Ecto neural progenitor cell (in vitro differentiated cells): Measurements from ENCODE around the gene FARP1.
"Not testable (repeated sequence)": the region's sequence is repeated elsewhere in the genome, so short reads cannot be mapped to it uniquely, and the experiment has no call there.

Source experiments
- DNase-seq: peaks from one replicate; pipeline ENCODE4 v3.0.0-alpha.2; 2018; ENCODE audit warnings: low spot score

Gene FARP1

DNA sequence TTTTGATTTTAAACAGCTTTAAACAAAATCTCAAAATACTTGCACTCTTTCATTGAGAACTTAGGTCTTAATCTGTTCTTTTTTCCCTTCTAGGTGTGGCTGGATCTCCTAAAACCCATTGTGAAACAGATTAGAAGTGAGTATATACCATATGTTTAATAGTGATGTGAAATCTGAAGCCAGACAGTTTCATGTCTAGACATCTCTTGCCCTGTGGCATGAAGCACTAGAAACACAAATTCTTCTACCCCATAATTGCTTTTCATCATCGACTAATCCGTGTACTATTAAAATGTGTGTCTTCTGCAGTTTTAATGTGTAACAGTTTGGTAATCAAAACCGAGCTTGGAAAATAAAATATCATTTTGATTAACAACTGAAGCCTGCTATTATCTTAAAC lies 222.4 kb downstream of the FARP1 start:
- DNase-seq, result no peak

DNA sequence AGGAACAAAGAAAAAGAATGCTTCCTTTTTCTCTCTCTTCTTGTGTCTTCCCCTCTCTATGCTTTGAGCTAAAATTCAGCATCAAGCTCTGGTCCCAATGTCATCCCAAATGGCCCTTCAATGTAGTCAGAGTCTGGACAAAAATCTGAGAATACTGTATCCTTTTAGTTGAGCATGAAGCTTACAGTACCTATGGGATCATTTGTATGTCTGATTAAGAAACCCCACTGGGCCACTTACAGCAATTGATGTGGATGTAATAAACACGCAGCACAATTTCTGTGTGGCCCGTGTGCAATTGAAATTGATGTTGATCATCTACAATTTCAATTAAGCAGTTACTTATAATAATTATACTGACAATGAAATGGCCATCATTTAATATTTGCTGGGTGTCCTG lies 223.1 kb downstream of the FARP1 start:
- DNase-seq, result no peak

DNA sequence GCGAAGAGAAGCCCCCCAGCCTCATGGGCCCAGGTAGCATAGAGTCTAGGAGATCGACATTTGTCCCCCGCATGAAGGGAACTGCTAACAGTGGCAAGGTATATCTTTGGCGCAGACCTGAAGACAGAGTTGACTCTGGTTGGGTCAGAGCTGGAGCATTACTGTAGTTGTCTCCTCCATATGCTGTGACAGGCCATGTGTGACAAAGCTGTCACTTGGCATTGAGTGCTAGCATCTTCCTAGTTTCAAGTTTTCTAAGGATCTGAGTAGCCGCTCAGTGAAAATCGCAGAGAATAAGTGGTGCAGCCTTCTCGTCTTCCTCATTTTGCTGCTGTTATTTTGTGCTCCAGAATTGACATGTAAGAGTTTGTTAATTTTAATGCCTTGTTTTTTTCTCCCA lies 223.5 kb downstream of the FARP1 start:
- no peak for DNase-seq

DNA sequence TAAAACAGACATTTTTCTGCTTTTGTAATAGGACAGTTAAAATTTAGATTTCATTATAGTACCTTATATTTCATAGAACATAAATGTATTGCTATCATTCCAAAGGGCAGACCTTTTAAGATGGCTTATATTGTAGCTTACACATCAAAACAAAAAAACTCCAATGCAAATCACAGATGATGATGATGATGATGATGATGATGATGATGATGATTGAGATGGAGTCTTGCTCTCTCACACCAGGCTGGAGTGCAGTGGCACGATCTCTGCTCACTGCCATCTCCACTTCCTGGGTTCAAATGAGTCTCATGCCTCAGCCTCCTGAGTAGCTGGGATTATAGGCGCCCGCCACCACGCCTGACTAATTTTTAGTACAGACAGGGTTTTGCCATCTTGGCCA lies 224.1 kb downstream of the FARP1 start:
- no peak for DNase-seq

DNA sequence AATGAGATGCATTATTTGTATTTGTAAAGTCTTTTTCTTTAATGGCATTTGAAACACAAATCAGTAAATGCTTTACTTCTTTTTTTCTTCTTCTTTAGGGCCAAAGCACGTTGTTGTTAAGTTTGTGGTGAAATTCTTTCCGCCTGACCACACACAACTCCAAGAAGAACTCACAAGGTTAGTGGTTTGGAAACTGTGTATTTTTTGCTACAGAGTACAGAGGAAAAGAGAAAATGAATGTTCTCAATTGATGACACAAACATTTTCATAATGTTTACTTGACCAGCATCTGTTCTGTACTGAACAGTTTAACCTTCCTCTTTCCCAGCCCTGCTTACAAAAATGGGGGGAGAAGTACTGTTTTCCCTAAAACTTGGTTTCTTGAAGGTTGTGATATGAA lies 225.1 kb downstream of the FARP1 start:
- no peak for DNase-seq

DNA sequence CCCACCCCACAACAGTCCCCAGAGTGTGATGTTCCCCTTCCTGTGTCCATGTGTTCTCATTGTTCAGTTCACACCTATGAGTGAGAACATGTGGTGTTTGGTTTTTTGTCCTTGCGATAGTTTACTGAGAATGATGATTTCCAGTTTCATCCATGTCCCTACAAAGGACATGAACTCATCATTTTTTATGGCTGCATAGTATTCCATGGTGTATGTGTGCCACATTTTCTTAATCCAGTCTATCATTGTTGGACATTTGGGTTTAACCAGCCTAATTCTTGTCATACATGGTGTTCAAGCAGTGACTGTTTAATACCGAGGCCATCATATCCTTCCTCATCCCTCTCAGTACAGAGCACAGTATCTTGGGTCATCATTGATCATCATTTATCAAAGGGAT lies 226.6 kb downstream of the FARP1 start:
- DNase-seq, result not testable (repeated sequence)

DNA sequence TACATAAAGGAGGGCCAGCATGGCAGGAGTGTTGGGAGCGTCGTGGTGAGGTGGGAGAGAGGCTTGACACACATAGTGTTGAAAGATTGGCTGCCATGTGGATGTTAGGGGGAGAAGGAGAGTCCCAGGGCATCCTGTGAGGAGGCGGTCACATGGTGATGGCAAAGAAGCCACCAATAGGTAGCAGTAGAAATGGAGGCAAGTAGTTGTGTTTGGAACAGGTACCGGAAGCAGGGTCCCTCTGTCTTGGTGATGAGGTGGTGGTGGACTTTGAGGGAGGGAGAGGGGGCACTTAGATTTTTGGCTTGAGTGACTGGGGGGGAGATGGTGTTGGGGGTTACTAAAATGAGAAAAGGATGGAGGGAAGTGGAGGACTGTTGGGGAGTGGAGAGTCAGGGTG lies 227.4 kb downstream of the FARP1 start:
- DNase-seq, result no peak

DNA sequence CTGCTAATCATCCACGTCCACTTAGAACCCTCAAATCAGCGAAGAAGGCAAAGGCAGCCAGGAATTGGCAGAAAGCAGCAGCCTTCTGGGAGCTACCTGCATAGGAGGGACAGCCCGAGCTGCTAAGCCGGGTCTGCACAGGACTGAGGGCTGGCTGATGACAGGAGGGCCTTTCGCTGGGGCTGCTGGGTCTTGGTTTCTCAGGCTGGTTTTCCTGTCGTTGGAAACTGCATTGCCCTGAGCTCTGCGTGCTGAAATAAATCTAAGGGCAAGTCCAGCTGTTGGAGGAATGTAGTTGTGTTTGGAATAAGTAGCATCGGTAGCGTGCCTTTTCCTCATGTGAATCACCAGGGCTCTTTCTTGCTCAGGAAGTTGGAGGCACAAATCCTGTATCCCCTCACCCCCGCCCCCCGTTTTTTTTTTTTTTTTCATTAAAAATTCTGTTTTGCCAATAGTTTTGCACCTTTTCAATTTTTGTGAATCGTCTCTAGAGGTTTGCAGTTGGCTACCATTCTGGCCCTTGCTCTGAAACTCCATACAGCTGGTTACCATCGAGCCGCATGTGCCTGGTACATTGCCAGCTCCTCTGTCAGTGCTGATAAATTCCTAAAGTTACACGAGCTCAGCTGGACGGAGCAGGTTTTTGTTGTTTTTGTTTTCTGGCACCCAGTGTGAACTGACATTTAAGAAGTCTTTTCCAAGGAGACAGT lies 228.1 kb downstream of the FARP1 start:
- no peak for DNase-seq

DNA sequence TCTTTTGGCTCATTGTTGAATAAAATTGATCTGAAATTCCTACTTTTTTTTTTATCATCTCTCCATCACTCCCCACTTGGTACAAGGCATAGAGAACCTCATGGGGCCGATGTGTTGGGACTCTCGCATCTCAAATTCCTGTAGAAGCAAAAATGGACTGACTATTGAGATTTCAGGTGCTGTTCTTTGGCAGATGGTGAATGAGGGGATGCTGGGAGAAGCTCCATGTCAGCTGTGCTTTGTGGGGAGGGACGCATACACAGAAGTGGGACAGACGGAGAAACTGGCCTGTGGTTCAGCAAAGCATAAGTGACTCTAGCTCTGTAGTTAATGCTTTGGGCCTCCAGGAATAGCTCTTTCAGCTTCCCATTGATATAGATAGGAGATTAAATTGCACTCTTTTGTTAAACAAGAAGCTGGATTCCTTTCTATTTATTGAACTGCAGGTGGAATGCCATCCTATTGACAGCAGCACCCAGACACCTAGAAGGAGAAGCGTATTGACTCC lies 228.7 kb downstream of the FARP1 start:
- no peak for DNase-seq

DNA sequence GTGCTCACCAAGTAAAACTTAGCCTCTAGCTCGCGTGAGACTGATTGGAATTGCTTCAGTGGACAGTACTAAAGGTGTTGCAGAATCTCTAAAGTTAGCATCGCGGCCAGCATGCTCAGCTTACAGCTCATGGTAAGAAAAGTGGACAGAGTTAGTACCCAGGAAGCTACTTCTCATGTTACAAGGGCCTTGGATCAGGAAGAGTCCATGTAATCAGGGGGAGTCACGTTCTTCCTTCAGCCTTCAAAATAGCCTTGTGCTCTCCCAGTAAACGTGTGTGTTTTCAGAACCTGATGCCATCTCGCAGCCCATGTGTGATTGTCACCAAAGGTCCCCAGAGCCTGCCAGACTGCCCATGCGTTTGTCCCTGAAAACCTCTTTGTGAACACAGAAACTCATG lies 230.0 kb downstream of the FARP1 start:
- no peak for DNase-seq

DNA sequence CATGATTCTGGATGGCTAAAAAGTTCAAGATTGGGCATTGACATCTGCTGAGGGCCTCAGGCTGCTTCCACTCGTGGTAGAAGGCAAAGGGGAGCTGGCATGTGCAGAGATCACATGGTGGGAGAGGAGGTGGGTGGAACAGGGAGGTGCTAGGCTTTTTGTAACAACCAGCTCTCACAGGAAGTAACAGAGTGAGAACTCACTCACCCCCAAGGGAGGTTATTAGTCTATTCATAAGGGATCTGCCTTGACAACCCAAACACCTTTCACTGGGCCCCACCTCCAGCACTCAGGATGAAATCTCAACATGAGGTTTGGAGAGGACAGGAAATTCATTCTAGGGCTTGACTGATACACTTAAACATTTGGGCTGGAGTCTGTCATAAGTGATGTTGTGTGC lies 231.9 kb downstream of the FARP1 start:
- no peak for DNase-seq

DNA sequence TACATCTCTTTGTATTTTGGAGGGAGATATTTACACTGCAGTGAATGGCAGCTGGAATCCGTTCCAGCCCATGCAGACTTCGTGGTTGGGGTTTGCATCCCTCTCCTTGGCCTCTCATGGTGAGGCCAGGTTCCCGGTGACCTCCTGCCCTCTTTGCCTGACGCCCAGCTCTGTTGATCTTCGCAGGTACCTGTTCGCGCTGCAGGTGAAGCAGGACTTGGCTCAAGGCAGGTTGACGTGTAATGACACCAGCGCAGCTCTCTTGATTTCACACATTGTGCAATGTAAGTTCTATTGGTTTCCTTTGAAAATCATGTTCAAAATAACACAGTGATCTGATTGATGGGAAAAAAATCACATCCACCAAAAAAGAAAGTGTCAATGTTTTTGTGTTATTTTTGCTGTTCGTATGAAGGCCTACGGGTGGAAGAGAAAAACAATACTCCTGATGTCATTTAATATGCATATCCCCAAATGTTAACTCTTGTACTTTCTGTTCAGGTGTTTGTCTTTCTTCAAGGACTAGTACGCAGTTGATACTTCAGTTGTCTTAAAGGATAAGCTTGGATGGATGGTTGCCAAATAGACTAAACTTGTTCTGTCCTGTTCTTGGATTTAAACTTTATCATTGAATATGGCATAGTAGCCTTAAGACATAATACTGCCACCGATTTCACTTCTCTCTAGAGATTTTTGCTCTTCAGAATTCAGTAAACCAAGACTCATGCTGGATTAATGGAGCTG lies 234.9 kb downstream of the FARP1 start:
- no peak for DNase-seq

DNA sequence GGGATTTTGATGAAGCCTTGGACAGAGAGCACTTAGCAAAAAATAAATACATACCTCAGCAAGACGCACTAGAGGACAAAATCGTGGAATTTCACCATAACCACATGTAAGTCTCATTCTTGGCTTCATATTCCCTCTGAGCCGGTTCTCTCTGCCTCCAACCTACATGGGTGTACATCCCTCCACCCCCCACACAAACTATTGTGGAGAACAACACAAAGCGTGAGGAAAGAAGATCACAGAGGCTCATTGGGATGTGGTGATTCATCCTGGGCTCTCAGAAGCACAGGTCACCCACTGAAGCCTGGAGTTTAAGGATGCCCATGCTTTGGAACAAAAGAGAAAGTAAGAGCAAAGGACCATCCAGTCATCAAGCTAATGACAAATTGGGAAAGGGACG lies 241.8 kb downstream of the FARP1 start:
- DNase-seq, result no peak

DNA sequence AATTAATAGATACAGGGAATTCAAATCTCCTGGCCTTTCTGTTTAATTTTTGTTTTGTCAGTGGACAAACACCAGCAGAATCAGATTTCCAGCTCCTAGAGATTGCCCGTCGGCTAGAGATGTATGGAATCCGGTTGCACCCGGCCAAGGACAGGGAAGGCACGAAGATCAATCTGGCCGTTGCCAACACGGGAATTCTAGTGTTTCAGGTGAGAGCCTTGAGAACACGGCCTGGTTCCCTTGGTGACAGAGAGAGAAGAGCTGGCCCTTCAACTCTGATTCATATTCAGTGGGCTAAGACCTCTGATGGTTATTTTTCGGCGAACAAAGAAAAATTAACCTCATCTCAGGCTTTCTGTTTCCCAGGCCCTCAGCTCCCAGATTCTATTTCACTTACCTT lies 242.7 kb downstream of the FARP1 start:
- DNase-seq, result no peak

DNA sequence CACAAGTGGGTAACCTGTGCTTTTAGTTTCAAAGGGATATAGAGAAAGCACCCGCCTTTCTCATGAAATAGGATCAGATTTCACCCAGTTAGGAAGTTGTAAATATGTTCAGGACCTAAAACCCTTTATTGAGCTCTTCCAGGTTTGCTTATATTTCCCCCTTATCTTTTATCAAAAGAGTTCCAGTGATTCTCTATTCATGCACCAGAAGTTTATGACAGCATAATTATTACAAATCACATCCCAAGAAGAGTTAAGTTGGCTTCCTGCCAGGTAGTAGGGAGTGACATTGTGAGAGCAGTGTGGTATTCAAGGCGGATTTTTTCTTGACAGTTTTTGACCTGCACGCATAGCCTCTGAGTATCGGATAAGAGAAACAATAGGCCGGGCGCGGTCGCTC lies 243.7 kb downstream of the FARP1 start:
- no peak for DNase-seq

DNA sequence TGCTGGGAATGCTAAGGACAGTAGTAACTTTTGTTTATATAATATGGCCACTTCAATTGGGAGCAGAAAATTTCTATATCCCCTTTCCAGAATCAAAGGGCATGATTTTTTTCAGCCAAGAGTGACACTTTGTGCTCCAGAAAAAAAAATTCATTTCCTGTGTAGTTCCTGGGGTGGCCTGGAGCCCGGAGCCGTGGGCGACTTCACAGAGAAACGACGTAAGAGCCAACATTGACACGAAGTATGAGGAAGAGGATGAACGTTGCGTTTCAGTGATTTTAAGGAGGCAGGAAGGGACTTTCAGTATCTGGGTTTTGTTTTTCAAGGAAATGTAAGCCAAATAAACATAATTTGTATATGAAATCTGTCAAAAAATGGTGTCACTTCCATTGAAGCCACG lies 246.4 kb downstream of the FARP1 start:
- DNase-seq, result no peak

DNA sequence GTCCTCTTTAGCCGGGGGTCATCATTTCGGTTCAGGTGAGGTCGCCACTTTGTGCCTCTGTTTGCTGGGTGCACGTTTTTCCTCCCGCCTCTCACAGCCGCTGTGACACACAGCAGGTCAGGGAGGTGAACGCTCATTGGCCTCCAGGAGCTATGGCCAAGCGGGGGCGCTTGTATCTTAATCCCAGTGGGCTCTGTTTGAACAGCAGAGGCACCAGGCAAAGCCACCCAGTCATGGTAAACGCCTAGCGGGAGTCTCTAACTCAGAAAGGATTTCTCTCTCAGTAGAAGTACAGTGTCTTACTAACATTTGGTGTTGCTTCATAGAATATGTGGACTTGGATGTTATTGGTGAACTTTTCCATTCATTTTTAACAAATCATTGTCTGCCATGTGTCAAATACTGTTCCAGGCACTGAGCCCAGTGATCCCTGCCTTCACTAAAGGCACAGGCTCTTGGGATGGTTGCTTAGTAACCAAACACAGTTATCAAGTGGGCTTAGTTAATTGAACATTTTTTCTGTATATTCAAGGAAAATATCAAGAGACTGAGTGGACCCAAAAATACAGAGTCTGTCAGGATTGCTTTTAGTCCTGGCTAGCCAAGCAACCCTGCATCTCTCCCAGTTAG lies 247.3 kb downstream of the FARP1 start:
- no peak for DNase-seq

DNA sequence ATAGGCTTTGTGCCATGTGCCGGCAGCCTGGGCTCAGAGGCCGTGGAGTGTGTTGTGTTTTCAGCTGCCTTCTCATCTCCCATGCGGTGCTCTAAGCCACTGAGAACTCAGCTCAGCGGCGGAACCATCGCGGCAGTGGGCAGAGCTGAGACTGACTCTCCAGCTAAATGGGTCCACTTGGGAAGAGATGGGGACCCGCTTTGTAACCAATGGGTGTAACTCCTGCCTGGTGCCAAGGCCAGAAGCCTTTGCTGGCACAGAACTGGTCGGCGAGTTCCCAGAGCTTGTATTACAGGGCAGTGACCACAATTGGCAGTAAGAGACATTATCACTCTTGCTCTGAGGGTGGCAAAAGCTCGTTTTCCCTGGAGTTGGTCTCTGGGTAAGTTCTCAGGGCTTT lies 251.0 kb downstream of the FARP1 start:
- DNase-seq, result no peak

DNA sequence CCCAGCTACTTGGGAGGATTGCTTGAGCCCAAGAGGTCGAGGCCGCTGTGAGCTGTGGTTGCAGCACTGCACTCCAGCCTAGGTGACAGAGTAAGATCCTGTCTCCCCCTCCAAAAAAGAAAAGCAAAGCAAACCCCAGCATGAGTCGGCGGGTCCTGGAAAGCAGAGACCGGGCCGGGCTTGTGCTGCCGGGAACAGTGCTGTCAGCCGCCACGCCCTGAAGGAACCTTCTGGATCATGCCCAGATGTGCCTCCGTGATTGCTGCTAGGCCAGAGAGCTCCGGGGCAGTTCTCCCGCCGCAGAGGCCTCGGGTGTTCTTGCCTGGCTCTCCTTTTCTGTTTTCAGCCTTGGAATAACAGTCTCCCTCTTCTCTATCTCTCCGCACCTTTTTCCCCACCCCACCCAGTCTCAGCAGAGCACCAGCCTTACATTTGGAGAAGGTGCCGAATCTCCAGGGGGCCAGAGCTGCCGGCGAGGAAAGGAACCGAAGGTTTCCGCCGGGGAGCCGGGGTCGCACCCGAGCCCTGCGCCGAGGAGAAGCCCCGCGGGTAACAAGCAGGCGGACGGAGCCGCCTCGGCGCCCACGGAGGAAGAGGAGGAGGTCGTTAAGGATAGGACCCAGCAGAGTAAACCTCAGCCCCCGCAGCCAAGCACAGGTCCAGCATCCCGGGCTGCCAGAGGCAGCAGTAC lies 252.1 kb downstream of the FARP1 start:
- DNase-seq, result no peak

DNA sequence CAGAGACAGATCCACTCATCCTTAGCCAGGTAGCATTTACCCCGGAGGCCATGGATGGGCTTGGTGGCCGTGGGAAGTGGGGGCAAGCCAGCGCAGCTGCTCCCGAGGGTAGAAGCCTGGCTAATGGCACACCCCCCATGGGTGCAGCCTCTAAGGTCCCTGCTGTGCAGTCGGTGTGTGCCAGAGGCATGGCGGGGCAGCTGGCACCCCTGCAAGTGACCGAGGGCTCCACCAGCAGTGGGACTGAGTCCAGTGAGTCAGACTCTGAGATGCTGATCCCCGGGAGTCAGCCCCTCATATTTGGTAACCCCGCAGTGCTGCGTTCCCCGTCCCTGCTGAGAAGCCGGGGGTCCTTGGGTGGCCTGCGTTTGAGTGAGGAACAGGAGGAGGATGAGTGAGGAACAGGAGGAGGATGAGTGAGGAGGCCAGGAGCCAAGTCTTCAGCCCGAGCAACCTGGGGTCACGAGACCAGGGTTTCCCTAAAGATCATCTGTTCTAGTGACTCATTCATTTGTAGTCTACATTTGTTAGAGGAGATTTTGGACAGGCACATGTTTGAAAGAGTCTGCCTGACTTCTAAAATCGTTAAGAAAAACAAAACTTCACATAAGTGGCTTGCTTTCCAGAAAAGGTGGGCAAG lies 253.3 kb downstream of the FARP1 start:
- no peak for DNase-seq

DNA sequence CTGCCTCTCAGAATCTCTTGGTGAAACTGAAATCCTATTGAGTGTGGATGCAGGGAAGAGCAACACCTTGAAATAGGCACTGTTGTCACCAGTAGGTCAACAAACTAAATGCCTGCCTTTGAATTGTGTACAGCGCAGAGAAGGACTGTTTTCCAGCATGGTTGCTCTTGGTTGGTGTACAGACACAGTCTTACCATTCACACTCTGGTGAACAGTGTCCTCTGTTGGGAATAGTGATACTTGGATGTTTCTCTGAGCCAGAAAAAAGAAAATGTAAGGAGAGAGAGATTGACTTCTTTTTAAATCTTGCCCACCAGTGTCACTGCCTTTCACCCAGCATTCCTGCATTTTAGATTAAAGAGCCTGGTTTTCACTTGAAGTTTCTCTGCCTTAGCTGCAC lies 254.3 kb downstream of the FARP1 start:
- no peak for DNase-seq

DNA sequence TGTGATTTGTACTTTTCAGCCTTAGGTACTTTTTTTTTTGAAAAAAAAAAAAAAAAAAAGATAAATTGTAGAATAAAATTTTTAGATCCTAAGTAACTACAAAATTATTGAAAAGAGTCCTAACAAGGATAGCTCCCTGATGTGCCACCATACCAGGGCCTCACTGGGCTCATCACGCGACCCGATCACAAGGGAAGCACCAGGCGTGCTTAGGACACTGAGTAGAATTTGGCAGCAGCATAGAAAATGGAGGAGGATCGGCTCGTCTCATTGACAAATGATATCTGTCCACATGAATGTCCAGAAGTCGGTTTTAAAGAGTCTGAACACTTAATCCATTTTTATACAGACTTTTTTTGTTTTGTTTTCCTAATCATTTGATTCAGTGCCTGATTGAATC lies 255.0 kb downstream of the FARP1 start:
- no peak for DNase-seq
